Colonic mucosa (tissue), 4 donors: Measurements from ENCODE around the gene PLCL2. TPM values are rescaled to one million over a fixed set of nuclear protein-coding genes. Genes with fewer than 3 reads are reported as not detected.
"Not testable (repeated sequence)": the region's sequence is repeated elsewhere in the genome, so short reads cannot be mapped to it uniquely, and the experiment has no call there.

ENCODE experiments used
- DNase-seq: peaks from one replicate; pipeline ENCODE4 v3.0.0-alpha.2; 2020
- H3K27ac ChIP-seq: fragments of 200-600 bp; one replicate; pipeline ENCODE4 v1.8.0; 2021
- H3K27me3 ChIP-seq: fragments of 200-600 bp; one replicate; pipeline ENCODE4 v1.8.0; 2021
- H3K36me3 ChIP-seq: fragments of 200-600 bp; one replicate; pipeline ENCODE4 v1.8.0; 2021
- H3K4me1 ChIP-seq: fragments of 200-600 bp; one replicate; pipeline ENCODE4 v1.8.0; 2021; ENCODE audit warnings: mild to moderate bottlenecking
- H3K4me3 ChIP-seq: fragments of 200-600 bp; one replicate; pipeline ENCODE4 v1.8.0; 2021
- H3K9ac ChIP-seq, 2 donors: one replicate each; pipeline ENCODE4 v1.7.0; 2013; ENCODE audit warnings: control low read depth in 2 of 2, low read depth in 2 of 2, low read length in 2 of 2
- H3K9me3 ChIP-seq: fragments of 200-600 bp; one replicate; pipeline ENCODE4 v1.8.0; 2021
- intact Hi-C: fragments of 100-400 bp; cut with DNase I; formaldehyde crosslinking; loops from one replicate; pipeline ENCODE4 v1.14.1; 2022
- total RNA-seq, 2 donors: library from RNA; stranded (reverse); fragmentation: NEBNext Ultra II Directional in 1 of 2; extraction: Animal tissue kit (Norgen Biotek cat#: 25700) in 1 of 2; gene quantifications; one replicate each; pipeline ENCODE4 v1.2.1, GENCODE V29; 2021
- TF ChIP-seq, protein P1 (sequence below): fragments of 200-600 bp; IDR thresholded peaks from one replicate; pipeline ENCODE4 v1.8.0; 2022; ENCODE audit warnings: antibody characterized with exemption, mild to moderate bottlenecking
- donor health status: healthy.
- donor health status: DM: no; HTN: no; CAD: no.
- donor health status: DM: no; HTN: no; CAD: no.

The PLCL2 gene
- total RNA-seq, 2 donors from 2014 or later, result 12.3 to 15.0 TPM

DNA sequence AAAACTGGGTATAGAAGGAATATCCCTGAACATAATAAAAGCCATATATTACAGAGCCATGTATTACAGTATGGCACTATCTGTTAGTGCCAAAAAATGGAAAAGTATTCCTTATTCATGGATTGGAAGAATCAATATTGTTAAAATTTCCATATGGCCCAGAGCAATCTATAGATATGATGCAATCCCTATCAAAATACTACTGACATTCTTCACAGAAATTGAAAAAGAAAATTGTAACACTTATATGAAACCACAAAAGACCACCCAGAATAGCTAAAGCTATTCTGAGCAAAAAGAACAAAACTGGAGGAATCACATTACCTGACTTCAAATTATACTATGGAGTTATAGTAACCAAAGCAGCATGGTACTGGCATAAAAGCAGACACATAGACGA is 218.8 kb downstream of the PLCL2 start:
- Histone ChIP-seq H3K4me3 (no peak overlapping the region), H3K27me3 (no peaks in the 10 kb centered on the region), H3K9ac (no peak overlapping the region), H3K4me1 (no peaks in the 10 kb centered on the region), H3K9me3 (no peaks in the 10 kb centered on the region), H3K27ac (no peak overlapping the region), H3K36me3 (no peaks in the 10 kb centered on the region)
- no peak for DNase-seq
- TF ChIP-seq, protein P1, sequence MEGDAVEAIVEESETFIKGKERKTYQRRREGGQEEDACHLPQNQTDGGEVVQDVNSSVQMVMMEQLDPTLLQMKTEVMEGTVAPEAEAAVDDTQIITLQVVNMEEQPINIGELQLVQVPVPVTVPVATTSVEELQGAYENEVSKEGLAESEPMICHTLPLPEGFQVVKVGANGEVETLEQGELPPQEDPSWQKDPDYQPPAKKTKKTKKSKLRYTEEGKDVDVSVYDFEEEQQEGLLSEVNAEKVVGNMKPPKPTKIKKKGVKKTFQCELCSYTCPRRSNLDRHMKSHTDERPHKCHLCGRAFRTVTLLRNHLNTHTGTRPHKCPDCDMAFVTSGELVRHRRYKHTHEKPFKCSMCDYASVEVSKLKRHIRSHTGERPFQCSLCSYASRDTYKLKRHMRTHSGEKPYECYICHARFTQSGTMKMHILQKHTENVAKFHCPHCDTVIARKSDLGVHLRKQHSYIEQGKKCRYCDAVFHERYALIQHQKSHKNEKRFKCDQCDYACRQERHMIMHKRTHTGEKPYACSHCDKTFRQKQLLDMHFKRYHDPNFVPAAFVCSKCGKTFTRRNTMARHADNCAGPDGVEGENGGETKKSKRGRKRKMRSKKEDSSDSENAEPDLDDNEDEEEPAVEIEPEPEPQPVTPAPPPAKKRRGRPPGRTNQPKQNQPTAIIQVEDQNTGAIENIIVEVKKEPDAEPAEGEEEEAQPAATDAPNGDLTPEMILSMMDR, result no peak
- intact Hi-C loops, result no loop called here

DNA sequence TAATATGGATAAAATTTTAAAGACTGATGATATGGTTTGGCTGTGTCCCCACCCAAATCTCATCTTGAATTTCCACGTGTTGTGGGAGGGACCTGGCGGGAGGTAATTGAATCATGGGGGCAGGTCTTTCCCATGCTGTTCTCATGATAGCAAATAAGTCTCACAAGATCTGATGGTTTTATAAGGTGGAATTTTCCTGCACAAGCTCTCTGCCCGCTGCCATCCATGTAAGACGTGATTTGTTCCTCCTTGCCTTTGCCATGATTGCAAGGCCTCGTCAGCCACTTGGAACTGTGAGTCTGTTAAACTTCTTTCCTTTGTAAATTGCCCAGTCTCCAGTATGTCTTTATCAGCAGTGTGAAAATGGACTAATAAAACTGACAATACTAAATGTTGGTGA is 222.0 kb downstream of the PLCL2 start:
- H3K4me1 ChIP-seq, H3K9ac ChIP-seq, H3K36me3 ChIP-seq, H3K4me3 ChIP-seq, DNase-seq, H3K27me3 ChIP-seq, H3K9me3 ChIP-seq, intact Hi-C loops, H3K27ac ChIP-seq: not testable (repeated sequence)

DNA sequence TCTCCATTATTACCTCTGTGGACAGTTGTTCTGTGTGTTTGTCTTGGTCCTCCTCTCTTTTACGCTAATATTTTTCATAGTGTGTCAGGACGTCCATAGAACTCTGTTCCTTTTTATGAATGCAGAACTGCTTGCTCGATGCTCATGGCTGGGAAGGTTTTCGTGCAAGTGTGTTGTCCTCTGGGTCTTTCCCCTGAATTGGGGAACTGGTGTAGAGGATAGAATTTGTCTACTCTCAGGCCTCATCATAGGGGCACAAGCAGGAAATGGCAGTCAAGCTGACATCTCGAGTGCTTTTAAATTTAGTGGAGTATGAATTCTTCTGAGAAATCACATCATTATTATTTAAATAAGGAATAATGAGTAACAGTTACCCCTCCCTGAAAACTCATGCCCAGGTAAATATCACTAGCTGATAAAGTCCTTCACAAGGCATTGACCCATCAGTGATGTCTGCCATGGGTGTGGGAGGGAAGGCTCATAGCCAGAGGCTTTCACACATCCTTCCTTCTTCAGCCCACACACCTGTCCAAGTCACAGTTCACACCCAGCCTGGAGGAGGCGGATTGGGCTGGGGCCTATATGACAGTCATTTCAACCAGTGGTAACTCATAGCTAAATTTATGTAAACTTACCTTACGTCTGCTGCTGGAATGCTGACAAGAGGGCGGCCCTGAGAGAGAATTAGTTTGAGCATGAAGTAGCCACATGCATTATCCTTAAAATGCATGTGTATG is 226.1 kb downstream of the PLCL2 start:
- intact Hi-C loops, result no loop called here
- DNase-seq, result no peak
- H3K4me1 ChIP-seq, result no peaks in the 10 kb centered on the region
- no peak overlapping the region for H3K9ac ChIP-seq
- H3K4me3 ChIP-seq, result no peak overlapping the region
- no peaks in the 10 kb centered on the region for H3K27me3 ChIP-seq
- TF ChIP-seq, protein P1, result no peak
- H3K9me3 ChIP-seq, result no peaks in the 10 kb centered on the region
- no peaks in the 10 kb centered on the region for H3K36me3 ChIP-seq
- H3K27ac ChIP-seq, result no peak overlapping the region

DNA sequence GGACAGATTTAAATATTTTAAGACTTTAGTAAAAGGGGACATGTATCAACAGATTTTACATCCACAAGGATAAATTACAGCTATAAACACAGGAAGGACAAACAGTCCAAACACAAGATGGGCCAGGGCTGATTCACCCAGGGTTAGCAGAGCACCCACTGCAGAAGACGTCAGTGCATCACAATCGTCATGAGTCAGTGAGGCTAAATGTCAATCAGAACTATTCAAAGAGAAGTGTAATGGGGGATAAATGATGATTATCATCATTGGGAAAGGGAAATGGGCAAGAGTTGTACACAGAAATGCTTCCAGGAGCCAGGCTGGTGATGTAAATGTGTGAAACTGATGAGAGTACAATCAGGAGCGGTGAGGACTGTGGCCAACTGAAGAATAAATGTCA is 226.8 kb downstream of the PLCL2 start:
- no peak for DNase-seq
- no peaks in the 10 kb centered on the region for H3K9me3 ChIP-seq
- intact Hi-C loops, result no loop called here
- no peak overlapping the region for H3K9ac ChIP-seq
- TF ChIP-seq, protein P1, result no peak
- no peaks in the 10 kb centered on the region for H3K36me3 ChIP-seq
- no peaks in the 10 kb centered on the region for H3K27me3 ChIP-seq
- H3K4me1 ChIP-seq, result no peaks in the 10 kb centered on the region
- H3K27ac ChIP-seq, result no peak overlapping the region
- H3K4me3 ChIP-seq, result no peak overlapping the region

DNA sequence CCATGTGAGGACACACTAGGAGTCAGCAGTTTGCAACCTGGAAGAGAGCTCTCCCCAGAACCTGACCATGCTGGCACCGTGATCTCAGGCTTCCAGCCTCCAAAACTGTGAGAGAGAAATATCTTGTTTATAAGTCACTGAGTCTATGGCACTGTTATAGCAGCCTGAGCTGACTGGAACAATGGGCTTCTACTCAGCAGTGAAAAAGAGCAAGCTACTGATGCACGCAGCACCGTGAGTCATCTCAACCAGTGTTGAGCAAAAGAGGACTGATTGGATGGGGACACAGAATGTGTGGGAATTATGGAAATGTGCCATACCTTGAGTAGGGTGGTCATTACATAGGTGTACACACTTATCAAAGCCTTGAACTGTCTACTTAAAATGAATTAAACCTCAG is 230.4 kb downstream of the PLCL2 start:
- Histone ChIP-seq H3K36me3 (no peaks in the 10 kb centered on the region), H3K4me3 (no peak overlapping the region), H3K27me3 (no peaks in the 10 kb centered on the region), H3K9ac (no peak overlapping the region), H3K4me1 (no peaks in the 10 kb centered on the region), H3K27ac (no peak overlapping the region), H3K9me3 (no peaks in the 10 kb centered on the region)
- intact Hi-C loops, result no loop called here
- DNase-seq, result no peak
- TF ChIP-seq, protein P1, result no peak

DNA sequence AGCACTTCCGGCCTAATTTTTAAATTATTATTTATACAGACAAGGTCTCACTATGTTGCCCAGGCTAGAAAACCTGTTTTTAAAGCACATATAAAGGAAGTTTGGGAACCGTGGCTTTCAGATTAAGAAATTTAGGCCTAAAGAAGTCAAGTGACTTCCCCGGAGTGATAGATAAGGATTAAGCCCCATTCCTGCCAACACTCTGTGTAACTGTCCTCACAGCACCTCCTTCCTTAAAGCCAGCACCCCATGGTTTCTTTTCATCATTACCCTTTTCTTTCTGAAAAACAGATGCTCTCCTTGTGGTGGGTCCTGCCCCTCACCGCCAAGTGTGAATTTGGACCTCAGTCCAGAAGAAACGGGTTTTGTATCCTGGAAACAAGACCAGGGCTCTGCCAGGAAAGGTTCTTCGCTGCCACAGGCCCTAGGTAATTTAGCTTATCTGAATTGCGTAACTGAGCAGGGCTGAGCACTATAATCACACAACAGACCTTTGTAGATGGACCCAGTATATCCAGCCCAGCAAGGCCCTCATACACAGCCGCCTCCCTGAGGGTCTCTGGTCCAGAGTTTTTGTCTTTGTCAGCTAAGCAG is 231.3 kb downstream of the PLCL2 start:
- H3K9me3 ChIP-seq, result no peaks in the 10 kb centered on the region
- DNase-seq, result no peak
- no peak overlapping the region for H3K27ac ChIP-seq
- no peaks in the 10 kb centered on the region for H3K36me3 ChIP-seq
- H3K9ac ChIP-seq, result no peak overlapping the region
- TF ChIP-seq, protein P1, result no peak
- H3K4me3 ChIP-seq, result no peak overlapping the region
- H3K4me1 ChIP-seq, result no peaks in the 10 kb centered on the region
- intact Hi-C loops, result no loop called here
- no peaks in the 10 kb centered on the region for H3K27me3 ChIP-seq
